Sigmoid colon (tissue), 7 donors: ENCODE results near the gene ZNF302. TPM values are rescaled to one million over a fixed set of nuclear protein-coding genes. Genes with fewer than 3 reads are reported as not detected.

Experiments
- DNase-seq: peaks from one replicate; pipeline ENCODE4 v3.0.0-alpha.2; 2019
- H3K27ac ChIP-seq, 4 donors: fragments of 200-600 bp; sonication (generic); one replicate each; pipeline ENCODE4 v1.5.1; 2016 to 2019; ENCODE audit warnings: mild to moderate bottlenecking in 1 of 4
- H3K27me3 ChIP-seq, 3 donors: fragments of 200-600 bp; sonication (generic); one replicate each; pipeline ENCODE4 v1.5.1; 2019; ENCODE audit warnings: mild to moderate bottlenecking in 1 of 3
- H3K36me3 ChIP-seq, 4 donors: fragments of 200-600 bp; sonication (generic); one replicate each; pipeline ENCODE4 v1.5.1; 2016 to 2019
- H3K4me1 ChIP-seq, 4 donors: fragments of 200-600 bp; sonication (generic); one replicate each; pipeline ENCODE4 v1.5.1; 2017 to 2019
- H3K4me3 ChIP-seq, 4 donors: fragments of 200-600 bp; sonication (generic); one replicate each; pipeline ENCODE4 v1.5.1; 2017 to 2019; ENCODE audit warnings: mild to moderate bottlenecking in 2 of 4, moderate library complexity in 1 of 4
- H3K9me3 ChIP-seq, 4 donors: fragments of 200-600 bp in 3 of 4; sonication (generic) in 3 of 4; one replicate each; pipeline versions ENCODE4 v1.5.1 to v1.6.1; 2013 to 2019
- CTCF ChIP-seq, 4 experiments: fragments of 450-650 bp in 3 of 4; fragments of 200-600 bp in 1 of 4; IDR thresholded peaks; one replicate each; pipeline ENCODE4 v1.5.1; 2016 to 2019; ENCODE audit warnings: antibody characterized with exemption in 4 of 4, mild to moderate bottlenecking in 3 of 4, moderate library complexity in 2 of 4
- EP300 ChIP-seq, 4 donors: sonication (generic); formaldehyde crosslinking; IDR thresholded peaks; one replicate each; pipeline ENCODE4 v1.6.1; 2017; ENCODE audit warnings: antibody characterized with exemption in 4 of 4
- POLR2A ChIP-seq, 2 donors: fragments of 450-650 bp; IDR thresholded peaks; one replicate each; pipeline ENCODE4 v1.6.1; 2016; ENCODE audit warnings: antibody characterized with exemption in 2 of 2, mild to moderate bottlenecking in 2 of 2, moderate library complexity in 2 of 2
- POLR2AphosphoS5 ChIP-seq, 4 donors: sonication (generic); formaldehyde crosslinking; IDR thresholded peaks; one replicate each; pipeline ENCODE4 v1.6.1; 2017; ENCODE audit warnings: antibody characterized with exemption in 4 of 4
- WGBS, 2 donors: extraction: QIAGEN DNeasy Blood & Tissue Kit; methylation state at CpG; one replicate each; pipeline ENCODE4 v1.1.7; 2013; 5-methylcytosine and 5-hydroxymethylcytosine counted together
- intact Hi-C: fragments of 100-400 bp; cut with DNase I; formaldehyde crosslinking; loops from one replicate; pipeline ENCODE4 v1.15.1; 2023
- polyA plus RNA-seq, 3 donors: library from polyadenylated mRNA; stranded (reverse); fragments of 200-250 nt; gene quantifications; one replicate each; pipeline ENCODE4 v1.2.3, GENCODE V29; 2013
- total RNA-seq, 4 donors: library from RNA; depleted of rRNA; stranded (reverse); fragments of >200 nt; gene quantifications; one replicate each; pipeline ENCODE4 v1.1.0, GENCODE V29; 2016
- donor health status: healthy with polysubstance abuse.
- donor health status: Bipolar disorder and iron deficiency.
- donor health status: healthy.

ZNF302 gene
- total and polyA plus RNA-seq, 7 donors = 7.4 to 40.6 (median 22.7) TPM

- WGBS, 2 donors = 32 to 62% methylated on average over 2 of the region's 2 CpGs
- no peaks in the 10 kb centered on the region for H3K27me3 ChIP-seq
- no peaks in the 10 kb centered on the region for H3K36me3 ChIP-seq
- TF ChIP-seq POLR2A (IDR thresholded peaks at IDR 0.05) = no peak
- no peak for TF ChIP-seq POLR2AphosphoS5 (IDR thresholded peaks at IDR 0.05)
- no peak for TF ChIP-seq EP300 (IDR thresholded peaks at IDR 0.05)
- no peak for TF ChIP-seq CTCF (IDR thresholded peaks at IDR 0.05)
- DNase-seq = no peak
- H3K27ac ChIP-seq = no peak overlapping the region
- no peak overlapping the region for H3K4me3 ChIP-seq
- intact Hi-C loops = no loop called here
- H3K9me3 ChIP-seq = peaks cover 0 to 5% (median 0%) of the 10 kb centered on the region in 4 donors
- no peaks in the 10 kb centered on the region for H3K4me1 ChIP-seq
Observed at GRCh38 chr19:34707661-34708060, 30.2 kb downstream of the ZNF302 start.

- WGBS, 2 donors = 67 to 77% methylated on average over 6 of the region's 6 CpGs
- no peak overlapping the region for H3K4me3 ChIP-seq
- H3K27ac ChIP-seq = no peak overlapping the region
- no peak for DNase-seq
- H3K36me3 ChIP-seq = no peaks in the 10 kb centered on the region
- no peaks in the 10 kb centered on the region for H3K4me1 ChIP-seq
- no peak for TF ChIP-seq POLR2AphosphoS5 (IDR thresholded peaks at IDR 0.05)
- no peak for TF ChIP-seq CTCF (IDR thresholded peaks at IDR 0.05)
- TF ChIP-seq POLR2A (IDR thresholded peaks at IDR 0.05) = no peak
- no peak for TF ChIP-seq EP300 (IDR thresholded peaks at IDR 0.05)
- intact Hi-C loops = loop anchor here (1.0 kb wide), 2 partner anchors 73 to 211 kb away; no protein-coding TSS in a partner anchor
- H3K9me3 ChIP-seq = peaks cover 0 to 11% (median 2%) of the 10 kb centered on the region in 4 donors
- no peaks in the 10 kb centered on the region for H3K27me3 ChIP-seq
Observed at GRCh38 chr19:34711890-34712289, 34.4 kb downstream of the ZNF302 start.

- H3K9me3 ChIP-seq = peaks cover 0 to 11% (median 0%) of the 10 kb centered on the region in 4 donors
- TF ChIP-seq CTCF (IDR thresholded peaks at IDR 0.05) (peak; percentile 51 to 80 (median 64)), POLR2AphosphoS5 (IDR thresholded peaks at IDR 0.05) (no peak), POLR2A (IDR thresholded peaks at IDR 0.05) (no peak)
- H3K36me3 ChIP-seq = no peaks in the 10 kb centered on the region
- H3K27me3 ChIP-seq = no peaks in the 10 kb centered on the region
- DNase-seq = no peak
- H3K27ac ChIP-seq = no peak overlapping the region
- WGBS, 2 donors = 34 to 37% methylated on average over 11 of the region's 11 CpGs
- intact Hi-C loops = loop anchor here (1.0 kb wide), 2 partner anchors 73 to 211 kb away; no protein-coding TSS in a partner anchor
- no peak overlapping the region for H3K4me3 ChIP-seq
- no peaks in the 10 kb centered on the region for H3K4me1 ChIP-seq
Observed at GRCh38 chr19:34712395-34713261, 35.1 kb downstream of the ZNF302 start.

- no peaks in the 10 kb centered on the region for H3K4me1 ChIP-seq
- H3K4me3 ChIP-seq = no peak overlapping the region
- peaks cover 0 to 11% (median 0%) of the 10 kb centered on the region in 4 donors for H3K9me3 ChIP-seq
- no peaks in the 10 kb centered on the region for H3K36me3 ChIP-seq
- no peak overlapping the region for H3K27ac ChIP-seq
- H3K27me3 ChIP-seq = no peaks in the 10 kb centered on the region
- DNase-seq = no peak
- TF ChIP-seq POLR2AphosphoS5 (IDR thresholded peaks at IDR 0.05) = no peak
- no peak for TF ChIP-seq CTCF (IDR thresholded peaks at IDR 0.05)
- TF ChIP-seq POLR2A (IDR thresholded peaks at IDR 0.05) = no peak
- no peak for TF ChIP-seq EP300 (IDR thresholded peaks at IDR 0.05)
- 82 to 88% methylated on average over 2 of the region's 2 CpGs for WGBS, 2 donors
- intact Hi-C loops = no loop called here
Observed at GRCh38 chr19:34713262-34713637, 35.8 kb downstream of the ZNF302 start.
